GM21717 (cell line): ENCODE measurements around the gene WDR64.

ENCODE experiments used
- ATAC-seq: cut with Tn5 transposase; IDR thresholded peaks from one replicate; pipeline ENCODE4 v1.9.1; 2021; ENCODE audit warnings: mild to moderate bottlenecking, moderate library complexity; ENCODE audit not compliant: unreplicated experiment

Gene WDR64

GRCh38 chr1:241652012-241652411 is at the start of gene WDR64:
Gene WDR64, plus strand, starts transcription at chr1:241652281. Its CDS starts 204 bp downstream, at chr1:241652485.
- ATAC-seq: no peak

- no peak for ATAC-seq
Measured at GRCh38 chr1:241603731-241604245, 48.3 kb upstream of the WDR64 start.

GRCh38 chr1:241605146-241605805 is 46.8 kb upstream of the WDR64 start:
- ATAC-seq: no peak

- no peak for ATAC-seq
Measured at GRCh38 chr1:241606544-241606943, 45.5 kb upstream of the WDR64 start.

GRCh38 chr1:241607497-241607896 is 44.6 kb upstream of the WDR64 start:
- ATAC-seq: no peak

GRCh38 chr1:241608379-241609033 is 43.6 kb upstream of the WDR64 start:
- ATAC-seq: no peak

GRCh38 chr1:241610056-241610815 is 41.8 kb upstream of the WDR64 start:
- ATAC-seq: no peak

GRCh38 chr1:241611063-241611462 is 41.0 kb upstream of the WDR64 start:
- peak; percentile 89 for ATAC-seq

- ATAC-seq: no peak
Measured at GRCh38 chr1:241611736-241612135, 40.3 kb upstream of the WDR64 start.

- no peak for ATAC-seq
Measured at GRCh38 chr1:241612533-241613477, 39.3 kb upstream of the WDR64 start.

GRCh38 chr1:241614144-241614543 is 37.9 kb upstream of the WDR64 start:
- ATAC-seq: no peak

GRCh38 chr1:241614572-241614971 is 37.5 kb upstream of the WDR64 start:
- ATAC-seq: no peak

- ATAC-seq: no peak
Measured at GRCh38 chr1:241615043-241615974, 36.8 kb upstream of the WDR64 start.

GRCh38 chr1:241617426-241617825 is 34.7 kb upstream of the WDR64 start:
- ATAC-seq: no peak

- no peak for ATAC-seq
Measured at GRCh38 chr1:241622669-241623068, 29.4 kb upstream of the WDR64 start.

- ATAC-seq: no peak
Measured at GRCh38 chr1:241624935-241625334, 27.1 kb upstream of the WDR64 start.

- ATAC-seq: peak; percentile 81
Measured at GRCh38 chr1:241627453-241628259, 24.4 kb upstream of the WDR64 start.

GRCh38 chr1:241630005-241630404 is 22.1 kb upstream of the WDR64 start:
- no peak for ATAC-seq

GRCh38 chr1:241630476-241630875 is 21.6 kb upstream of the WDR64 start:
- ATAC-seq: no peak
